HPDE6-E6E7 (cell line): ENCODE measurements around the gene SCAMP5.

Experiments
- DNase-seq: peaks from one replicate; pipeline ENCODE4 v3.0.0; 2011; ENCODE audit warnings: missing footprints; ENCODE audit errors: extremely low spot score

SCAMP5 gene

GRCh38 chr15:75045332-75046015 lies 50.1 kb downstream of the SCAMP5 start:
- DNase-seq: no peak

- no peak for DNase-seq
Measured at GRCh38 chr15:75048394-75048793, 53.0 kb downstream of the SCAMP5 start.

GRCh38 chr15:75049392-75049791 lies 54.0 kb downstream of the SCAMP5 start:
- no peak for DNase-seq

DNA sequence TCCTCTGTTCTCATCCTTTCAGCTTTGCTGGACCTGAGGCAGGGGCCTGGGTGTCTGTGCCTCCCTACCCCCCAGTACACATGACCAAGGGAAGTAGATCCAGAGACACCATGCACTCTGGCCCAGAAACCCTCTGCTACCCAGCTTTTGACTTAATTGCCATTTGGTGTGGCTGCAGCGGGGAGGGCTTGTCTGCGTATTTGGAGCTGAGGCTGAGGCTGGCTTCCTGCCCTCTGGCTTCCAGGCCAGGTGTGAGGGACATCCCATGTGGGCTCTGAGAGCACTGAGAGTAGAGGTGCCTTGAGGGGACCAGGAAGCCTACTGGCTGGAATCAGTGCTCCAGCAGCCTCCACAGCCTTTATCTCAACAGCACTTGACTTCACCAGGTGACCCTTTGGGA lies 54.9 kb downstream of the SCAMP5 start:
- DNase-seq: no peak

- no peak for DNase-seq
Measured at GRCh38 chr15:75051191-75051608, 55.8 kb downstream of the SCAMP5 start.

GRCh38 chr15:75051711-75052110 lies 56.3 kb downstream of the SCAMP5 start:
- no peak for DNase-seq

DNA sequence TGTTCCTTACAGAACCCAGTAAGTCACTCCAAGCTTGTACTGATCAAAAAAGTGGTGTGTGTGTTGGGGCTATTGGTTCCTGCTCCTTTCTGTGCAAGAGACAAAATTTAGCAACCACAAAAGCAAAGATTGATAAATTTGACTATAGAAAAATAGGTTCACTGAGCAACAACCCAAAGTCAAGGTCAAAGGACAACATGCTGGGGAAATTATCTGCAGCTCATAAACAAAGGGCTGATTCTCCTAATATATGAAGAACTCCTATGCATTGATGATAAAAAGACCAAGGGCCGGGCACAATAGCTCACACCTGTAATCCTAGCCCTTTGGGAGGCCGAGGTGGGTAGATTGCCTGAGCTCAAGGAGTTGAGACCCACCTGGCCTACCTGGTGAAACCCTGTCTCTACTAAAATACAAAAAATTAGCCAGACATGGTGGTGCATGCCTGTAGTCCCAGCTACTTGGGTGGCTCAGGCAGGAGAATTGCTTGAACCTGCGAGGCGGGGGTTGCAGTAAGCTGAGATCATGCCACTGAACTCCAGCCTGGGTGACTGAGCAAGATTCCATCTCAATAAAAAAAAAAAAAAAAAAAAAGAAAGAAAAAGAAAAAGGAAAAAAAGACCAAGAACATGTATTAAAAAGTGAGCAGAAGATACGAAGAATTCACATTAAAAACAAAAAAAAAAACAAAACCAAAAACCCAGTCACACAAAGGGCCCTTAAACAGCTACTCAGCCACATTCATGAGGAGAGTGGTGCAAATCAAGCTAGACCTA lies 57.8 kb downstream of the SCAMP5 start:
- DNase-seq: no peak

- DNase-seq: no peak
Measured at GRCh38 chr15:75053748-75054125, 58.4 kb downstream of the SCAMP5 start.

DNA sequence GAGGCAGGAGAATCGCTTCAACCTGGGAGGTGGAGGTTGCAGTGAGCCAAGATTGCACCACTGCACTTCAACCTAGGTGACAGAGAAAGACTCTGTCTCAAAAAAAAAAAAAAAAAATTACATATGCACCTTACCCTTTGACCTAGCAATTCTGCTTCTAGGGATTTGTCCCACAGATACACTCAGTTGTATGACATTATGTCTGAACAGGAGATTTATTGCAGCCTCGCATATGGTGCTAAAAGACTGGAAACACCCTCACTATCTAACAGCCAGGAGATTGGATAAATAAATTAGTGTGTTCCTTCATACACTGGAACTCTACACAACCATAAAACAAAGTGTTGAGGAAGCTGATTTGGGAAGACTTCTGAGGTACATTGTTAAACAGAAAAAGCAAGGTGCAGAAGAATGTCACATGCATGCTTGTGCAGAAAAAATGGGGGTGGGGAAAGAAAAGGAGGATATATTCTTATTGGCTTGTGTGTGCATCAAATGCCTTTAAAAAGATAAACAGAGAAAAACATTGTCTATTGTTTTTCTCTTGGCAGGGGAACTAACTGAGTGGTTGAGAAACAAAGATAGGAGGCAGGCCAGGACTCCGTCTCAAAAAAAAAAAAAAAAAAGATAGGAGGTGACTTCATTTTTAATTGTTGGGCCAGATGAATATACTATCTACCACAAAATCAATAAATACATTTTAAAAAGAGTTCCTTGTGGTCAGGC lies 59.0 kb downstream of the SCAMP5 start:
- DNase-seq: no peak

DNA sequence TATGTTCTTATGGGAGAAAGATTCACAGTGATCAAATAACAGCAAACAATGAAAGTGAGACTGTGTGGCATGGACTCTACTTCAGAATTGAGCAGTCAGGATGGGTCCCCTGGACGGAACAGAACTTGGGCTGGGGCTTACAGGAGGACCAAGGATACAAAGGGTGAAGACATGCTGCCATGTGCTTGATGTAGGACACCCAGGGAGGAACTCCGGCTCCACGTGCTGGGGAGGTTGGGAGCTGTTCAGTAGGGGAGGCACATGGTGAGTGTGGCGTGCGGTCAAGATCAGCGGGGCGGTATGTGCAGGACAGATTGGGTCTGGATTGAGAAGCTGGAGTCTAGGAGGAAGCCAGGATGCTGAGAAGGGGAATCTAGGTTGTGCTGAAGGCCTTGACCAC lies 60.7 kb downstream of the SCAMP5 start:
- no peak for DNase-seq

- no peak for DNase-seq
Measured at GRCh38 chr15:75058127-75058905, 63.0 kb downstream of the SCAMP5 start.

GRCh38 chr15:75059607-75060006 lies 64.2 kb downstream of the SCAMP5 start:
- DNase-seq: no peak

GRCh38 chr15:75061272-75061671 lies 65.9 kb downstream of the SCAMP5 start:
- DNase-seq: no peak

GRCh38 chr15:75062706-75063105 lies 67.3 kb downstream of the SCAMP5 start:
- no peak for DNase-seq

- no peak for DNase-seq
Measured at GRCh38 chr15:75063338-75063737, 68.0 kb downstream of the SCAMP5 start.

GRCh38 chr15:75063889-75064288 lies 68.5 kb downstream of the SCAMP5 start:
- DNase-seq: no peak

- no peak for DNase-seq
Measured at GRCh38 chr15:75064846-75065245, 69.5 kb downstream of the SCAMP5 start.

DNA sequence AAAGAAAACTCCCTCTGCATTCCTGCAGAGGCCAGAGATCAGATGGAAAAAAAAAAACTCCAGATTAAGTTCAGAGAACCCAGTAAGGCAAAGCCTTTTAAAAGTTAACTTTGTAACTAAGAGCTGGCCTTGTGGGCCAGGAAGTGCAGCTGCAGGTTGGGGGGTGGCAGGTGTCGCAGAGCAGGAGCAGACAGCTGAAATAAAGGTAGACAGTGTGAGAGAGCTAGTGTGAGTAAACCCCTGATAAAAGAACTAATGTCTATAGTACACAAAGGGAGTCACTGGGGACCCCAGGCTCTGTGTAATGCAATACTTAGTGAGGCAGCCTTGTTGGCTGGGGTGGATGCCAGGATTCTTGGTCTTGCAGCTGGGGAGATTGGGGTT lies 70.1 kb downstream of the SCAMP5 start:
- DNase-seq: no peak

DNA sequence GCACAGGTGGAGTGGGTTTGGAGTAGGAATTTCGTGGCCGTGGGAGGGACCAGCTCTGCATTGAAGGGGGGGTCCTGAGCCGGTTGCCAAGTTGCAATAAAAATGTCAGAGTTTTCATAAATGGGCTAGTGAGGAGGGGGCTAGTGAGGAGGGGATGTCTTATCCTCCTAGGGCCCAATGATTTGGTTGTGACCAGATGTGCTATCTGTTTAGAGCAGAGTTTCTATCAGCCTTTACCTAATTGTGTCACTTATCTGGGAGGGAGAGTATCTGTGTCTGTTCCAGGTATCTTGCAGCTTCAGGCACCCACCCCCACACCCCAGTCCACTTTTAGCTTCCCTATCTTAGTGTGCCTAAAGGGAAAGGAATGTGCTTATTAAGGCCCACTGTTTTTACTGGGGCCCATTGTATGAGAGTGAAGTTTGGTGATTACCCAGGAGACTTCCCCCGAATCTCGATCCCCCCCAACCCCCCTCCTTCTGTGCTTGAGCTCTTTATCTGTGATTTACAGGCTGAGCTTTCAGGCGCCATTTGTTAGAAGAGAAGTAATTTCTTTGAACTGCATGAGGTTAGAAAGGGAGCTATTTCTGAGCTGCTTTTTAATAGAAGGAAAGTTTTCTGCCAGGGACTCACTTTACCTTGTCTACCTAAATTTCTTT lies 70.6 kb downstream of the SCAMP5 start:
- no peak for DNase-seq

DNA sequence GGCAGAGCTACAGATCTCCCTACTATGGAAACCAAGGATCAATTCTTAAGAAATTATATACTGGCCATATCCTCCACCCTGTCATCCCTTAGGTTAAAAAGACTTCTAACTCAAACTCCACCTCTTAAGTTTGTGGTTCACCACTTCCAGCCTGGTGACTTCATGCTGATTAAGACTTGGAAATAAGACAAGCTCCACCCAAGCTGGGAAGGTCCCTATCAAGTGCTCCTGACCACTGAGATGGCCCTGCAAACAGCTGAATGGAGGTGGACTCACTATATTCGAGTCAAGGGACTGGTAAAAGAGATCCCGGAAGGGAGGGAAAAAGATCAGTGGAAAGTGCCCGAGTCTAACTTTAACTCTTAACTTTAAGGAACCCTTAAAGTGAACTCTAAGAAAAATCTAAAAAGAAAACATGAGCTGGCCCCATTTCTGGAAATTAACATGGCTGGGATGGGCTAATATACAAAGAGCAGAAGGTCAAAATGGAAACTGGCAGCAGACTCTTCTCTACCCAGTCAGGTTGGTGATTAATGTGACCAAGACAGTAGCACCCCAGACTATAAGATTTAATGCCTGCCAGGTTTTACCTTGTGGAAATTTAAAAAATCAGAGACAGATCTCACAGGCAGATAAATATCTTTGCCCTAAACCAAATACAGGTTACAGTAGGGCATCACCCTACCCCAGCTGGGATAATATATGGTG lies 71.9 kb downstream of the SCAMP5 start:
- DNase-seq: no peak

GRCh38 chr15:75068748-75069147 lies 73.4 kb downstream of the SCAMP5 start:
- no peak for DNase-seq
